Measurements from ENCODE around the gene PGF.

DNA sequence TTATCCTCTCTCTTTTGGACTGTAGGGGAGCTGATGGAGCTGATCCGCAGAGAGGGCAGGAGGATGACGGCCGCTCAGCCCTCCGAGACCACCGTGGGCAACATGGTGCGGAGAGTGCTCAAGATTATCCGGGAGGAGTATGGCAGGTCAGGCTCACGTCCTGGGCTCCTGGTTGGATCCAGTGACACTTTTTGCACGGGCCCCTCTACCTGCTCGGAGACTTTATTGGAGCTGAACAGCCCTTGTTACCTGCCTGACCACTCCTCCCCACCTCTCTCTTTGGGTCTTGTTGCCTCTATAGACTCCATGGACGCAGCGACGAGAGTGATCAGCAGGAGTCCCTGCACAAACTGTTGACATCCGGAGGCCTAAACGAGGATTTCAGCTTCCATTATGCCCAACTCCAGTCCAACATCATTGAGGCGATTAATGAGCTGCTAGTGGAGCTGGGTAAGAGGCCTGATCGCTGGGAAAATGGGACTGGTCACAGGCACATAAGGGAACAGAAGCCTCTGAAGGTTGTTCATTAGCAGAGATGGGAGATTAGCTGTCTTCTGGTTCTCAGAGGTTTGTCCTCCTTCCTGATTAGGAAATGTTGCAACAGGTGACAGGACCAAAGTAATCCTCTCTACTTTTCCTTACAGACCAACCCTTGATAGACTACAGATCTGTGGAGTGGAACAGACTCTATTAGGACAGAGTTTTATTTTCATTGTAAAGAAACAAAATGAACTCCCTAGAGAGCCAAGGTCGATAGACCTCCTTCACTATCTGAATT is 48.0 kb upstream of the PGF start:
- TF ChIP-seq, protein P1, sequence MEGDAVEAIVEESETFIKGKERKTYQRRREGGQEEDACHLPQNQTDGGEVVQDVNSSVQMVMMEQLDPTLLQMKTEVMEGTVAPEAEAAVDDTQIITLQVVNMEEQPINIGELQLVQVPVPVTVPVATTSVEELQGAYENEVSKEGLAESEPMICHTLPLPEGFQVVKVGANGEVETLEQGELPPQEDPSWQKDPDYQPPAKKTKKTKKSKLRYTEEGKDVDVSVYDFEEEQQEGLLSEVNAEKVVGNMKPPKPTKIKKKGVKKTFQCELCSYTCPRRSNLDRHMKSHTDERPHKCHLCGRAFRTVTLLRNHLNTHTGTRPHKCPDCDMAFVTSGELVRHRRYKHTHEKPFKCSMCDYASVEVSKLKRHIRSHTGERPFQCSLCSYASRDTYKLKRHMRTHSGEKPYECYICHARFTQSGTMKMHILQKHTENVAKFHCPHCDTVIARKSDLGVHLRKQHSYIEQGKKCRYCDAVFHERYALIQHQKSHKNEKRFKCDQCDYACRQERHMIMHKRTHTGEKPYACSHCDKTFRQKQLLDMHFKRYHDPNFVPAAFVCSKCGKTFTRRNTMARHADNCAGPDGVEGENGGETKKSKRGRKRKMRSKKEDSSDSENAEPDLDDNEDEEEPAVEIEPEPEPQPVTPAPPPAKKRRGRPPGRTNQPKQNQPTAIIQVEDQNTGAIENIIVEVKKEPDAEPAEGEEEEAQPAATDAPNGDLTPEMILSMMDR (IDR thresholded peaks at IDR 0.05; ENCODE audit: insufficient read depth, low read length): no peak
- TF ChIP-seq POLR2AphosphoS5 (IDR thresholded peaks at IDR 0.05; ENCODE audit: low read depth) (no peak), GABPA (IDR thresholded peaks at IDR 0.05; ENCODE audit: low read depth) (no peak), SPI1 (IDR thresholded peaks at IDR 0.05; ENCODE audit: borderline replicate concordance, low read depth) (no peak)
- TF ChIP-seq, protein P2, sequence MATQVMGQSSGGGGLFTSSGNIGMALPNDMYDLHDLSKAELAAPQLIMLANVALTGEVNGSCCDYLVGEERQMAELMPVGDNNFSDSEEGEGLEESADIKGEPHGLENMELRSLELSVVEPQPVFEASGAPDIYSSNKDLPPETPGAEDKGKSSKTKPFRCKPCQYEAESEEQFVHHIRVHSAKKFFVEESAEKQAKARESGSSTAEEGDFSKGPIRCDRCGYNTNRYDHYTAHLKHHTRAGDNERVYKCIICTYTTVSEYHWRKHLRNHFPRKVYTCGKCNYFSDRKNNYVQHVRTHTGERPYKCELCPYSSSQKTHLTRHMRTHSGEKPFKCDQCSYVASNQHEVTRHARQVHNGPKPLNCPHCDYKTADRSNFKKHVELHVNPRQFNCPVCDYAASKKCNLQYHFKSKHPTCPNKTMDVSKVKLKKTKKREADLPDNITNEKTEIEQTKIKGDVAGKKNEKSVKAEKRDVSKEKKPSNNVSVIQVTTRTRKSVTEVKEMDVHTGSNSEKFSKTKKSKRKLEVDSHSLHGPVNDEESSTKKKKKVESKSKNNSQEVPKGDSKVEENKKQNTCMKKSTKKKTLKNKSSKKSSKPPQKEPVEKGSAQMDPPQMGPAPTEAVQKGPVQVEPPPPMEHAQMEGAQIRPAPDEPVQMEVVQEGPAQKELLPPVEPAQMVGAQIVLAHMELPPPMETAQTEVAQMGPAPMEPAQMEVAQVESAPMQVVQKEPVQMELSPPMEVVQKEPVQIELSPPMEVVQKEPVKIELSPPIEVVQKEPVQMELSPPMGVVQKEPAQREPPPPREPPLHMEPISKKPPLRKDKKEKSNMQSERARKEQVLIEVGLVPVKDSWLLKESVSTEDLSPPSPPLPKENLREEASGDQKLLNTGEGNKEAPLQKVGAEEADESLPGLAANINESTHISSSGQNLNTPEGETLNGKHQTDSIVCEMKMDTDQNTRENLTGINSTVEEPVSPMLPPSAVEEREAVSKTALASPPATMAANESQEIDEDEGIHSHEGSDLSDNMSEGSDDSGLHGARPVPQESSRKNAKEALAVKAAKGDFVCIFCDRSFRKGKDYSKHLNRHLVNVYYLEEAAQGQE (IDR thresholded peaks at IDR 0.05; ENCODE audit: insufficient replicate concordance, low read depth): no peak

All from HL-60 (cell line).